Measurements from ENCODE around the gene ZNF574.

The ZNF574 gene

DNA sequence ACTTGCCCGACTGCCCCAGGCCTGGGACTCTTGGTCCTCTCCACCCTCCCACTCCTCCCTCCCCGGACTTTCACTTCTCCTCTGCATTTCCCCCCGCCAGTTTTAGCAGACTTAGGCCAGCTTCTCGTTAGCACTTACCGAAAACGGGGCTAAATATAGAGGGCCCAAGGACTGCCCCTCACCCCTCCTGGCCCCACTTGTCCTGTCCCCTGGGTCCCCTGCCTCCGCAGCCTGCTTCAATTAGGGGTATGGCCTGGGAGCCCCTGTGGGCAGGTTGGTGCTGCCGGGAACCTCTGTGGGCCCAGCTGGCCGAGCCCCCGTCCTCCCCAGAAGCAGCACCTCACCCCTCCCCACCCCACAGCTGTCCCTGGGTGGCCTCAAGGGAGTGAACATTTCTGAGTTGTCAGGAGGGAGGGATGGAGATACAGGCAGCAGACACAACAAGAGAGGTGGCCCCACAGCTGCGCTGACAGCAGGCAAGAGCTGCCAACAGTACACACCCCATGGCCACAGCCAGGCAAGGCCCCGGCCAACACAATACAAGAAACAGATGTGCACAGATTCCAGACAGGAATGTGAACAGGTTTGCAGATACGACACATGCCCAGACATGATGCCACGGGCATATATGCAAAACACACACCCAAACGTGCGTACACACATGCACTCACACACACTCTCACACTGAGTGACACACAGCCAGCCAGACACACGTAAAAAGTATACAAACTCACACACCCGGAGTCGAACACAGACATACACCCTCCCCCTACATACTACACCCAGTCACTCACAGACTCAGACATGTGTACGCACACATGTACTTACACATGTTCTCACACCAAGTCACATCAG lies 53.7 kb downstream of the ZNF574 start:
- peak; percentile 86 for DNase-seq

- DNase-seq: no peak
Observed at GRCh38 chr19:42130254-42130573, 54.2 kb downstream of the ZNF574 start.

All from fibroblast of upper back skin (primary cell).